Mesothelial cell of epicardium (in vitro differentiated cells): ENCODE data around the gene ZNF74. TPM values are rescaled to one million over a fixed set of nuclear protein-coding genes. Genes with fewer than 3 reads are reported as not detected.
"Not testable (repeated sequence)": the region's sequence is repeated elsewhere in the genome, so short reads cannot be mapped to it uniquely, and the experiment has no call there.

Experiments
- DNase-seq, 2 experiments: peaks; one replicate each; pipeline ENCODE4 v3.0.0; 2021; ENCODE audit warnings: low spot score in 2 of 2; ENCODE audit not compliant: unreplicated experiment in 2 of 2
- H3K27ac Mint-ChIP-seq: 2 replicates; pipeline ENCODE4 v1.8.0; 2021; ENCODE audit warnings: mixed read lengths
- H3K27me3 Mint-ChIP-seq: 2 replicates; pipeline ENCODE4 v1.8.0; 2021; ENCODE audit warnings: low read depth, mixed read lengths
- H3K36me3 Mint-ChIP-seq: 2 replicates; pipeline ENCODE4 v1.8.0; 2021; ENCODE audit warnings: mixed read lengths
- H3K4me1 Mint-ChIP-seq: 2 replicates; pipeline ENCODE4 v1.8.0; 2021; ENCODE audit warnings: mixed read lengths
- H3K4me3 Mint-ChIP-seq: 2 replicates; pipeline ENCODE4 v1.8.0; 2021; ENCODE audit warnings: mild to moderate bottlenecking, moderate library complexity, mixed read lengths
- H3K9me3 Mint-ChIP-seq: 2 replicates; pipeline ENCODE4 v1.8.0; 2021; ENCODE audit warnings: mixed read lengths
- CTCF ChIP-seq: fragments of 200-600 bp; sonication (generic); IDR thresholded peaks from one replicate; pipeline ENCODE4 v1.5.0; 2021; ENCODE audit warnings: antibody characterized with exemption; ENCODE audit not compliant: unreplicated experiment
- total RNA-seq: library from RNA; stranded (reverse); gene quantifications from 3 replicates; pipeline ENCODE4 v1.2.1, GENCODE V29; 2021

The ZNF74 gene
- total RNA-seq, 1 donor from 2014 or later: 38.3 TPM

GRCh38 chr22:20386336-20386735 is 7.6 kb upstream of the ZNF74 start:
- no peak overlapping the region for H3K4me3 Mint-ChIP-seq
- H3K36me3 Mint-ChIP-seq: no peaks in the 10 kb centered on the region
- no peak for TF ChIP-seq CTCF
- H3K9me3 Mint-ChIP-seq: peaks cover 6% of the 10 kb centered on the region
- no peak for DNase-seq
- peaks cover 24% of the 10 kb centered on the region for H3K27me3 Mint-ChIP-seq
- no peaks in the 10 kb centered on the region for H3K4me1 Mint-ChIP-seq
- no peak overlapping the region for H3K27ac Mint-ChIP-seq

- Mint-ChIP-seq H3K27ac (no peak overlapping the region), H3K4me1 (no peaks in the 10 kb centered on the region), H3K27me3 (peaks cover 24% of the 10 kb centered on the region), H3K36me3 (no peaks in the 10 kb centered on the region), H3K4me3 (no peak overlapping the region), H3K9me3 (peaks cover 6% of the 10 kb centered on the region)
- no peak for DNase-seq
- no peak for TF ChIP-seq CTCF
These were observed 7.0 kb upstream of the ZNF74 start for GRCh38 chr22:20386972-20387371.

GRCh38 chr22:20388200-20388599 is 5.8 kb upstream of the ZNF74 start:
- H3K4me1 Mint-ChIP-seq: no peaks in the 10 kb centered on the region
- H3K4me3 Mint-ChIP-seq: no peak overlapping the region
- no peak for TF ChIP-seq CTCF
- H3K36me3 Mint-ChIP-seq: no peaks in the 10 kb centered on the region
- no peak overlapping the region for H3K27ac Mint-ChIP-seq
- H3K9me3 Mint-ChIP-seq: peaks cover 6% of the 10 kb centered on the region
- H3K27me3 Mint-ChIP-seq: peaks cover 19% of the 10 kb centered on the region
- no peak for DNase-seq

- no peak overlapping the region for H3K27ac Mint-ChIP-seq
- no peak overlapping the region for H3K4me3 Mint-ChIP-seq
- DNase-seq: no peak
- H3K4me1 Mint-ChIP-seq: peaks cover 3% of the 10 kb centered on the region
- H3K27me3 Mint-ChIP-seq: peaks cover 13% of the 10 kb centered on the region
- H3K9me3 Mint-ChIP-seq: peaks cover 6% of the 10 kb centered on the region
- no peaks in the 10 kb centered on the region for H3K36me3 Mint-ChIP-seq
- TF ChIP-seq CTCF: no peak
These were observed 4.7 kb upstream of the ZNF74 start for GRCh38 chr22:20389288-20389687.

GRCh38 chr22:20390394-20390907 is 3.5 kb upstream of the ZNF74 start:
- Mint-ChIP-seq H3K4me1 (peaks cover 13% of the 10 kb centered on the region), H3K27me3 (peaks cover 9% of the 10 kb centered on the region), H3K36me3 (no peaks in the 10 kb centered on the region), H3K27ac (no peak overlapping the region), H3K9me3 (peaks cover 6% of the 10 kb centered on the region), H3K4me3 (no peak overlapping the region)
- no peak for DNase-seq
- TF ChIP-seq CTCF: no peak

- no peak overlapping the region for H3K4me3 Mint-ChIP-seq
- H3K27ac Mint-ChIP-seq: no peak overlapping the region
- no peaks in the 10 kb centered on the region for H3K36me3 Mint-ChIP-seq
- peaks cover 20% of the 10 kb centered on the region for H3K4me1 Mint-ChIP-seq
- peaks cover 9% of the 10 kb centered on the region for H3K27me3 Mint-ChIP-seq
- H3K9me3 Mint-ChIP-seq: peaks cover 6% of the 10 kb centered on the region
- TF ChIP-seq CTCF: no peak
- no peak for DNase-seq
These were observed 2.7 kb upstream of the ZNF74 start for GRCh38 chr22:20391222-20391621.

GRCh38 chr22:20392365-20392881 is 1.5 kb upstream of the ZNF74 start:
- H3K36me3 Mint-ChIP-seq, H3K27me3 Mint-ChIP-seq, DNase-seq, H3K4me3 Mint-ChIP-seq, H3K27ac Mint-ChIP-seq, H3K9me3 Mint-ChIP-seq: not testable (repeated sequence)
- H3K4me1 Mint-ChIP-seq: peaks cover 26% of the 10 kb centered on the region
